Tibial nerve (tissue), 4 donors: Measurements from ENCODE around the gene PEDS1. TPM values are rescaled to one million over a fixed set of nuclear protein-coding genes. Genes with fewer than 3 reads are reported as not detected.
A peak's percentile ranks its signal among the peaks of the same experiment; 100 is the strongest.
"Not testable (repeated sequence)": the region's sequence is repeated elsewhere in the genome, so short reads cannot be mapped to it uniquely, and the experiment has no call there.

ENCODE experiments used
- DNase-seq, 2 donors: peaks; one replicate each; pipeline ENCODE4 v3.0.0-alpha.2; 2019; ENCODE audit warnings: low spot score in 2 of 2
- H3K27ac ChIP-seq, 4 donors: fragments of 200-600 bp; sonication (generic) in 3 of 4; one replicate each; pipeline ENCODE4 v1.5.1; 2017 to 2019; ENCODE audit warnings: mild to moderate bottlenecking in 1 of 4
- H3K27me3 ChIP-seq, 2 donors: fragments of 200-600 bp; sonication (generic) in 1 of 2; one replicate each; pipeline versions ENCODE4 v1.5.1 to v1.6.0; 2017 to 2019
- H3K36me3 ChIP-seq, 3 donors: fragments of 200-600 bp; sonication (generic); one replicate each; pipeline ENCODE4 v1.5.1; 2018 to 2019
- H3K4me1 ChIP-seq, 4 donors: fragments of 200-600 bp; sonication (generic) in 3 of 4; one replicate each; pipeline ENCODE4 v1.5.1; 2017 to 2019
- H3K4me3 ChIP-seq, 4 donors: fragments of 200-600 bp; sonication (generic) in 3 of 4; one replicate each; pipeline ENCODE4 v1.5.1; 2017 to 2019; ENCODE audit warnings: mild to moderate bottlenecking in 1 of 4, moderate library complexity in 1 of 4
- H3K9me3 ChIP-seq, 4 donors: fragments of 200-600 bp; sonication (generic) in 3 of 4; one replicate each; pipeline ENCODE4 v1.5.1; 2017 to 2019
- CTCF ChIP-seq, 5 experiments: fragments of 200-600 bp in 3 of 5; fragments of 450-650 bp in 2 of 5; sonication (generic) in 3 of 5; IDR thresholded peaks; one replicate each; pipeline ENCODE4 v1.5.1; 2016 to 2019; ENCODE audit warnings: antibody characterized with exemption in 5 of 5, mild to moderate bottlenecking in 3 of 5, moderate library complexity in 2 of 5
- EP300 ChIP-seq, 2 donors: sonication (generic); formaldehyde crosslinking; IDR thresholded peaks; one replicate each; pipeline ENCODE4 v1.6.1; 2017; ENCODE audit warnings: antibody characterized with exemption in 2 of 2, mild to moderate bottlenecking in 1 of 2
- POLR2A ChIP-seq, 2 donors: fragments of 450-650 bp; IDR thresholded peaks; one replicate each; pipeline ENCODE4 v1.6.1; 2017; ENCODE audit warnings: antibody characterized with exemption in 2 of 2, mild to moderate bottlenecking in 2 of 2, moderate library complexity in 2 of 2
- WGBS, 2 donors: methylation state at CpG; one replicate each; pipeline ENCODE4 v1.1.5; 2018; 5-methylcytosine and 5-hydroxymethylcytosine counted together
- total RNA-seq, 4 donors: library from RNA; depleted of rRNA; stranded (reverse); fragments of >200 nt; gene quantifications; one replicate each; pipeline ENCODE4 v1.1.0, GENCODE V29; 2016

PEDS1 gene
- 10 to 100 TPM; 26.4 to 36.7 (median 35.5) TPM for total RNA-seq

GRCh38 chr20:50153500-50154377, at the start of gene PEDS1:
PEDS1 (minus strand) TSS chr20:50153723; CDS start chr20:50153637, 86 bp downstream.
- H3K27me3 ChIP-seq, result no peaks in the 10 kb centered on the region
- H3K4me1 ChIP-seq, result peaks cover 0 to 50% (median 23%) of the 10 kb centered on the region in 4 donors
- peaks cover 0 to 6% (median 0%) of the 10 kb centered on the region in 3 donors for H3K36me3 ChIP-seq
- no peaks in the 10 kb centered on the region for H3K9me3 ChIP-seq
- TF ChIP-seq CTCF (IDR thresholded peaks at IDR 0.05) (peak in 2 of 5 experiments; percentile 32 to 43), EP300 (IDR thresholded peaks at IDR 0.05) (peak in 1 of 2 donors; percentile 85), POLR2A (IDR thresholded peaks at IDR 0.05) (peak; percentile 80 to 94)
- peak within 1 kb of the TSS; percentile 64 to 100 (median 98) for H3K4me3 ChIP-seq
- peak; percentile 70 to 76 for DNase-seq
- H3K27ac ChIP-seq, result peak within 1 kb of the TSS; percentile 78 to 96 (median 94)
- 5 to 7% methylated on average over 26 to 43 of the region's 99 CpGs for WGBS, 2 donors

GRCh38 chr20:50202677-50203076, 49.2 kb upstream of the PEDS1 start:
- no peak overlapping the region for H3K4me3 ChIP-seq
- H3K9me3 ChIP-seq, result peaks cover 0 to 10% (median 0%) of the 10 kb centered on the region in 4 donors
- H3K36me3 ChIP-seq, result peaks cover 0 to 19% (median 0%) of the 10 kb centered on the region in 3 donors
- no peaks in the 10 kb centered on the region for H3K27me3 ChIP-seq
- no peak for DNase-seq
- H3K27ac ChIP-seq, result no peak overlapping the region
- WGBS, 2 donors, result 85 to 89% methylated on average over 5 of the region's 5 CpGs
- H3K4me1 ChIP-seq, result peaks cover 0 to 6% (median 0%) of the 10 kb centered on the region in 4 donors
- TF ChIP-seq POLR2A (IDR thresholded peaks at IDR 0.05) (no peak), EP300 (IDR thresholded peaks at IDR 0.05) (no peak), CTCF (IDR thresholded peaks at IDR 0.05) (no peak)

- H3K27me3 ChIP-seq, DNase-seq, H3K27ac ChIP-seq, H3K9me3 ChIP-seq, H3K4me3 ChIP-seq: not testable (repeated sequence)
- peaks cover 0 to 15% (median 0%) of the 10 kb centered on the region in 4 donors for H3K4me1 ChIP-seq
- H3K36me3 ChIP-seq, result peaks cover 0 to 19% (median 0%) of the 10 kb centered on the region in 3 donors
- WGBS, 2 donors, result 93 to 97% methylated on average over 7 of the region's 7 CpGs
Observed at GRCh38 chr20:50201710-50202109, 48.2 kb upstream of the PEDS1 start.

- Histone ChIP-seq H3K27me3 (no peaks in the 10 kb centered on the region), H3K4me3 (no peak overlapping the region), H3K4me1 (peaks cover 0 to 16% (median 0%) of the 10 kb centered on the region in 4 donors), H3K36me3 (peaks cover 0 to 19% (median 0%) of the 10 kb centered on the region in 3 donors), H3K27ac (no peak overlapping the region), H3K9me3 (peaks cover 0 to 10% (median 0%) of the 10 kb centered on the region in 4 donors)
- DNase-seq, result no peak
- no peak for TF ChIP-seq POLR2A (IDR thresholded peaks at IDR 0.05)
- no peak for TF ChIP-seq CTCF (IDR thresholded peaks at IDR 0.05)
- TF ChIP-seq EP300 (IDR thresholded peaks at IDR 0.05), result no peak
- 85 to 90% methylated on average over 6 of the region's 6 CpGs for WGBS, 2 donors
Observed at GRCh38 chr20:50200482-50201104, 47.1 kb upstream of the PEDS1 start.

GRCh38 chr20:50199703-50200102, 46.2 kb upstream of the PEDS1 start:
- no peak overlapping the region for H3K4me3 ChIP-seq
- TF ChIP-seq POLR2A (IDR thresholded peaks at IDR 0.05) (no peak), CTCF (IDR thresholded peaks at IDR 0.05) (no peak), EP300 (IDR thresholded peaks at IDR 0.05) (no peak)
- no peak for DNase-seq
- 88 to 90% methylated on average over 4 of the region's 4 CpGs for WGBS, 2 donors
- H3K9me3 ChIP-seq, result peaks cover 0 to 10% (median 0%) of the 10 kb centered on the region in 4 donors
- H3K36me3 ChIP-seq, result peaks cover 0 to 25% (median 0%) of the 10 kb centered on the region in 3 donors
- peaks cover 0 to 23% (median 2%) of the 10 kb centered on the region in 4 donors for H3K4me1 ChIP-seq
- H3K27ac ChIP-seq, result no peak overlapping the region
- H3K27me3 ChIP-seq, result no peaks in the 10 kb centered on the region
